ENCODE results near the gene CAPN5.
A peak's percentile ranks its signal among the peaks of the same experiment; 100 is the strongest.
"Not testable (repeated sequence)": the region's sequence is repeated elsewhere in the genome, so short reads cannot be mapped to it uniquely, and the experiment has no call there.

The CAPN5 gene

DNA sequence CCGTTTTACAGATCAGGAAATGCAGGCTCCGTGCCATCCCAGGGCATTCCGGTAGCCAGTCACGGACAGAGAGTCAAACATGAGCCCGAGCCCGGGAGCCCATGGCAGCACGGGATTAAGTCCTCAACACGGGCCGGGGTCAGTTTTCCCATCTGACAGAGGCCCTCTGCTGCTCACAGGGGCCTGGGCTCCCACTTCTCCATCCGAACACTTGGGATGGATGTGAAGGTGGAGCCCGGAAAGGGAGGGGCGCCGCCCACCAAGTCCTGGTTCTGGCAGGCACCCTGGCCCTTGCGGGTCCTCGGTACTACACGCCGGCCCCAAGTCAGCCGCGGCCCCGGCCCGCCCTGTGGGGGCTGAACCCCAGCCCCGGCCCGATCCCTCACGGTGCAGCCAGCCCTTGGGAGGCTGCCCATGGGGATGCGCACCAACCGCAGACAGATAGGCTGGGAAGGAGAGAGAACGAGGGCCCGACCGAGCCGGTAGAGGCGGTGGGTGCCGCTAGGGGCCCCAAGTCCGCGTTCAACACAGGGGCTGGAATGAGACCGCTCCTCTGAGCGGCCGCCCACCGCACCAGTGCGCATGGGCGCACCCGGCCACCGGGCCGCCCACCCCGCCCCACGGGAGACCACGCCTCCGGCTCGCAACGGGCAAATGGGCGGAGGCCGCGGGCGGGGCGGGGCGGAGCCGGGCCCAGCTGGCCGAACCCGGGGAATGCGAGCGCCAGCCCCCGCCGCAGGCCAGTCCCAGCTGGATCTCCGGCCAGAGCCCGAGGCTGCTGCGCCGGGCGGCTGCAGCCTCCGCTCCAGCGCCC lies at the start of gene CAPN5:
Gene CAPN5, plus strand, starts transcription at position 743 of the 814 bp plus-strand sequence. CDS start 17,916 bp downstream, outside the sequence.
- Mint-ChIP-seq H3K27me3 (peaks cover 5 to 8% of the 10 kb centered on the region in 2 donors), H3K9me3 (no peaks in the 10 kb centered on the region), H3K4me1 (peaks cover 5 to 14% of the 10 kb centered on the region in 2 donors), H3K4me3 (peak within 1 kb of the TSS; percentile 93 to 97), H3K36me3 (no peaks in the 10 kb centered on the region), H3K27ac (peak within 1 kb of the TSS; percentile 94)
- peak; percentile 82 for DNase-seq
- ATAC-seq (replicated peaks): peak; percentile 92 to 96

GRCh38 chr11:77018396-77018924 lies 48.3 kb upstream of the CAPN5 start:
- H3K27ac Mint-ChIP-seq: not testable (repeated sequence)

GRCh38 chr11:77019976-77020595 lies 46.7 kb upstream of the CAPN5 start:
- DNase-seq: no peak
- Mint-ChIP-seq H3K36me3 (peaks cover 5 to 8% of the 10 kb centered on the region in 2 donors), H3K4me1 (peaks cover 0 to 5% of the 10 kb centered on the region in 2 donors), H3K27ac (no peak overlapping the region), H3K4me3 (no peak overlapping the region), H3K27me3 (no peaks in the 10 kb centered on the region), H3K9me3 (no peaks in the 10 kb centered on the region)
- ATAC-seq (replicated peaks): no peak

More at GRCh38 chr11:77018396-77018924, 48.3 kb upstream of the CAPN5 start:
- H3K4me3 Mint-ChIP-seq; DNase-seq; H3K4me1 Mint-ChIP-seq; H3K9me3 Mint-ChIP-seq; H3K36me3 Mint-ChIP-seq; ATAC-seq (replicated peaks); H3K27me3 Mint-ChIP-seq: not testable (repeated sequence)

GRCh38 chr11:77020734-77021133 lies 46.0 kb upstream of the CAPN5 start:
- no peak for ATAC-seq (replicated peaks)
- H3K4me3 Mint-ChIP-seq: no peak overlapping the region

GRCh38 chr11:77024745-77025144 lies 42.0 kb upstream of the CAPN5 start:
- Mint-ChIP-seq H3K4me3 (no peak overlapping the region), H3K27me3 (peaks cover 6 to 14% of the 10 kb centered on the region in 2 donors), H3K27ac (no peak overlapping the region), H3K9me3 (peaks cover 0 to 1% of the 10 kb centered on the region in 2 donors), H3K36me3 (no peaks in the 10 kb centered on the region), H3K4me1 (peaks cover 0 to 6% of the 10 kb centered on the region in 2 donors)
- no peak for DNase-seq
- ATAC-seq (replicated peaks): peak; percentile 86 to 89

More at GRCh38 chr11:77020734-77021133, 46.0 kb upstream of the CAPN5 start:
- no peak for DNase-seq
- Mint-ChIP-seq H3K4me1 (peaks cover 0 to 6% of the 10 kb centered on the region in 2 donors), H3K9me3 (no peaks in the 10 kb centered on the region), H3K36me3 (peaks cover 5 to 8% of the 10 kb centered on the region in 2 donors), H3K27me3 (no peaks in the 10 kb centered on the region), H3K27ac (no peak overlapping the region)

- DNase-seq (no peak), ATAC-seq (replicated peaks) (no peak)
- Mint-ChIP-seq H3K4me1 (peaks cover 0 to 6% of the 10 kb centered on the region in 2 donors), H3K27ac (no peak overlapping the region), H3K4me3 (no peak overlapping the region), H3K27me3 (peaks cover 21 to 29% of the 10 kb centered on the region in 2 donors), H3K36me3 (no peaks in the 10 kb centered on the region), H3K9me3 (peaks cover 0 to 1% of the 10 kb centered on the region in 2 donors)
Measured at GRCh38 chr11:77026221-77026620, 40.5 kb upstream of the CAPN5 start.

DNA sequence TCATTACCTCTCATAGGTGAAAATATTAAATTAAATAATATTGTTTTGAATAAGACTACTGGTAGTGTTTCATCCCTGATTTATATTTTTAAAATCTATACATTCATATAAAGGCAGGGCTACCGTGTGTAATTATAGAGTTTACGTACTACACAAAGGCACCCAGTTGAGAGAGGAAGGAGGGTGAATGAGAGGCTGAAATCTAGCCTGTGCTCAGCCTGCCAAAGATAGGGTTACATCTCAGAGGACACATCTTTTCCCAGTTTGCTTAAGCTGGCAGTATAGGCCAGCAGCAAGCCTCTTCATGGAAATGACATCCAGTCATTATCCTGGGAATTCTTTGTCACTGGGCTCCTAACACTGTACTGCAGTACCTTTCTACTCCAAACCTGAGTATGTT lies 40.0 kb upstream of the CAPN5 start:
- ATAC-seq (replicated peaks): no peak
- Mint-ChIP-seq H3K27me3 (peaks cover 26 to 34% of the 10 kb centered on the region in 2 donors), H3K4me3 (no peak overlapping the region), H3K36me3 (no peaks in the 10 kb centered on the region), H3K4me1 (peaks cover 0 to 6% of the 10 kb centered on the region in 2 donors), H3K27ac (no peak overlapping the region), H3K9me3 (peaks cover 0 to 1% of the 10 kb centered on the region in 2 donors)
- DNase-seq: no peak

DNA sequence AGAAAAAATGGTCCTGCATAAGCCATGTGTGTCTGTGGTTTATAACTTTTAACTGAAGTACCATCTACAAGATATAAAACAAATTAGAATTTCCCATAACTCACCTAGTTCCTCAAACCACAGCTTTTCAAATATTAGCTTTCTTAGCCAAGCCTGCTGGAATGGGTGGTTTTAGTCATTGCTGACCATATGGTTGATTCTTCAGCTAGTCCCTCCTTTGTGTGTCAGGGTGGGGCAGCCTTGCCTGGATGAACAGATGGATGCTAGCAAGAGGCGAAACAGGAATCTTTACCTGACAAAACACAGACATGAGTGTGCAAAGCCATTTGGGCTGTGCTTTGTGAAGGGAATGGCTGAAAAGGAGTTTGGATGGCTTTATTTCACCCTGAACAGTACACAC lies 39.5 kb upstream of the CAPN5 start:
- H3K27ac Mint-ChIP-seq: no peak overlapping the region
- DNase-seq: no peak

GRCh38 chr11:77029829-77030228 lies 36.9 kb upstream of the CAPN5 start:
- Mint-ChIP-seq H3K27me3 (peaks cover 26 to 34% of the 10 kb centered on the region in 2 donors), H3K4me1 (peaks cover 3 to 4% of the 10 kb centered on the region in 2 donors), H3K27ac (no peak overlapping the region), H3K4me3 (no peak overlapping the region), H3K36me3 (no peaks in the 10 kb centered on the region), H3K9me3 (peaks cover 0 to 1% of the 10 kb centered on the region in 2 donors)
- DNase-seq (no peak), ATAC-seq (replicated peaks) (no peak)

More for the DNA sequence above, 39.5 kb upstream of the CAPN5 start:
- H3K4me3 Mint-ChIP-seq: no peak overlapping the region
- peaks cover 26 to 34% of the 10 kb centered on the region in 2 donors for H3K27me3 Mint-ChIP-seq
- peaks cover 0 to 1% of the 10 kb centered on the region in 2 donors for H3K9me3 Mint-ChIP-seq
- peaks cover 0 to 6% of the 10 kb centered on the region in 2 donors for H3K4me1 Mint-ChIP-seq
- no peak for ATAC-seq (replicated peaks)
- H3K36me3 Mint-ChIP-seq: no peaks in the 10 kb centered on the region

DNA sequence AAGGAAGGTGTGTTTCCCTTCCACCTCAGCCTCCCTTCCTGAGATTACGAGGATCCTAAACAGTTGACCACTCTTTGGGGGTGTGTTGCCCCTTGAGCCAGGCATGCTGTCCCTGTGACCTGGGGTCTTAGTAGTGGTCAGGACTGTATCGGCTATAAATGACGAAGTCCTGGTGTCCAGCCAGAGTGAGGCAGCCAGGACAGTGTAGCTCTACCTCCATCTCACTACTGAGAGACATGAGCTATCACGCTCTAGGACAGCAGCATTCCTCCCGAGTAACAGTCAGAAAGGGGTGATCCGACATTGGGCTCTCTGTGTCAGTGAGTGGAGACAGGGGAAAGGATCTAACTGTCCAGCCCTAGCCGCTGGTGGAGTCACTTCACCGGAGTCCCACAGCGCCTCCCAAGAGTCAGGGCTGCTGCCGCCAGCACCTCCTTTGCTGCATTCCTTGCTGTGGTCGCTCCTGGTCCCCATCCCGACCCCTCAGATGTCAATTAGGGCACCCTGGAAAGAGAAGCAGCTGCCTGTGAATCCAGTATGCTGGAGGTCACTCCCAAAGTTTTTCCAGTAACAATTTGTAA lies 35.8 kb upstream of the CAPN5 start:
- no peak overlapping the region for H3K27ac Mint-ChIP-seq

GRCh38 chr11:77031599-77031998 lies 35.2 kb upstream of the CAPN5 start:
- peaks cover 0 to 1% of the 10 kb centered on the region in 2 donors for H3K9me3 Mint-ChIP-seq
- H3K36me3 Mint-ChIP-seq: no peaks in the 10 kb centered on the region
- H3K4me3 Mint-ChIP-seq: no peak overlapping the region
- H3K4me1 Mint-ChIP-seq: peaks cover 0 to 4% of the 10 kb centered on the region in 2 donors
- DNase-seq (no peak), ATAC-seq (replicated peaks) (no peak)
- H3K27me3 Mint-ChIP-seq: peaks cover 30 to 36% of the 10 kb centered on the region in 2 donors
- H3K27ac Mint-ChIP-seq: no peak overlapping the region

More for the DNA sequence above, 35.8 kb upstream of the CAPN5 start:
- Mint-ChIP-seq H3K4me3 (no peak overlapping the region), H3K27me3 (peaks cover 26 to 34% of the 10 kb centered on the region in 2 donors), H3K9me3 (peaks cover 0 to 1% of the 10 kb centered on the region in 2 donors), H3K36me3 (no peaks in the 10 kb centered on the region), H3K4me1 (peaks cover 0 to 4% of the 10 kb centered on the region in 2 donors)
- ATAC-seq (replicated peaks) (no peak), DNase-seq (no peak)

- H3K27me3 Mint-ChIP-seq: peaks cover 41 to 49% of the 10 kb centered on the region in 2 donors
- no peak for ATAC-seq (replicated peaks)
Measured at GRCh38 chr11:77035039-77035438, 31.7 kb upstream of the CAPN5 start.

DNA sequence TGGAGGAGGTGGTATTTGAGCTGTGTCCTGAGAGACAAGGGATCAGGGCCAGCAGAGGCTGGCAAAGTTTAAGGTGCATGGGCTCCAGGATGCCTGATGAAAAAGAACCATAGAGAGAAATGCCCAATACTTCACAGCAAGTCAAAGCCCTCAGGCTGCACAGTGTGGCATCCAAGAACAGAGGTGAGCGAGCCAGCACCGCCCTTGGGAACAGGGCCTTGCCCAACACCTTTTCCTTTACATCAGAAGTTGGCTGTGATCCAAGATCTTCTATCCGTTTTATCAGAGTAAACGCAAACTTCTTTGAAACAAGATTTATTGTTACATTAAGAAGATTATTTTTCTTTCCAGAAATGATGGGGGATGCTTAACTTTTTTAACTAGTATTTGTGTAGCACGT lies 31.2 kb upstream of the CAPN5 start:
- ATAC-seq (replicated peaks) (no peak), DNase-seq (no peak)
- no peak overlapping the region for H3K27ac Mint-ChIP-seq
- H3K4me1 Mint-ChIP-seq: peaks cover 22 to 35% of the 10 kb centered on the region in 2 donors
- peaks cover 0 to 7% of the 10 kb centered on the region in 2 donors for H3K36me3 Mint-ChIP-seq
- H3K4me3 Mint-ChIP-seq: no peak overlapping the region
- no peaks in the 10 kb centered on the region for H3K9me3 Mint-ChIP-seq
- H3K27me3 Mint-ChIP-seq: peaks cover 39 to 49% of the 10 kb centered on the region in 2 donors

More at GRCh38 chr11:77035039-77035438, 31.7 kb upstream of the CAPN5 start:
- no peak for DNase-seq
- peaks cover 22 to 30% of the 10 kb centered on the region in 2 donors for H3K4me1 Mint-ChIP-seq
- H3K36me3 Mint-ChIP-seq: peaks cover 0 to 4% of the 10 kb centered on the region in 2 donors
- no peaks in the 10 kb centered on the region for H3K9me3 Mint-ChIP-seq
- H3K27ac Mint-ChIP-seq: no peak overlapping the region
- no peak overlapping the region for H3K4me3 Mint-ChIP-seq

GRCh38 chr11:77036398-77036797 lies 30.4 kb upstream of the CAPN5 start:
- no peak overlapping the region for H3K4me3 Mint-ChIP-seq
- H3K27ac Mint-ChIP-seq: no peak overlapping the region
- peaks cover 25 to 40% of the 10 kb centered on the region in 2 donors for H3K4me1 Mint-ChIP-seq
- H3K27me3 Mint-ChIP-seq: peaks cover 39 to 49% of the 10 kb centered on the region in 2 donors
- H3K36me3 Mint-ChIP-seq: peaks cover 0 to 13% of the 10 kb centered on the region in 2 donors
- ATAC-seq (replicated peaks) (no peak), DNase-seq (no peak)
- no peaks in the 10 kb centered on the region for H3K9me3 Mint-ChIP-seq
